Gastroesophageal sphincter (tissue), 4 donors: Measurements from ENCODE around the gene PLPP6. TPM values are rescaled to one million over a fixed set of nuclear protein-coding genes. Genes with fewer than 3 reads are reported as not detected.

ENCODE experiments used
- ATAC-seq: fragments of 150-250 bp; one replicate; pipeline ENCODE4 v1.9.1; 2016; ENCODE audit warnings: mild to moderate bottlenecking, moderate library complexity
- H3K27ac ChIP-seq, 4 donors: fragments of 200-600 bp; sonication (generic) in 3 of 4; 1 replicate in 3 of 4; 2 replicates in 1 of 4; pipeline ENCODE4 v1.5.1; 2016 to 2019
- H3K27me3 ChIP-seq: fragments of 200-600 bp; sonication (generic); one replicate; pipeline ENCODE4 v1.5.1; 2019
- H3K36me3 ChIP-seq, 2 donors: fragments of 200-600 bp; sonication (generic); one replicate each; pipeline ENCODE4 v1.5.1; 2019; ENCODE audit warnings: control low read depth in 1 of 2
- H3K4me1 ChIP-seq, 3 donors: fragments of 200-600 bp; sonication (generic); 1 replicate in 2 of 3; 2 replicates in 1 of 3; pipeline ENCODE4 v1.5.1; 2016 to 2019; ENCODE audit warnings: control low read depth in 2 of 3
- H3K4me3 ChIP-seq, 2 donors: fragments of 200-600 bp; sonication (generic); one replicate each; pipeline ENCODE4 v1.5.1; 2019; ENCODE audit warnings: mild to moderate bottlenecking in 1 of 2, moderate library complexity in 1 of 2
- H3K9me3 ChIP-seq, 3 donors: fragments of 200-600 bp; sonication (generic); one replicate each; pipeline ENCODE4 v1.5.1; 2017 to 2019; ENCODE audit warnings: control low read depth in 2 of 3
- EP300 ChIP-seq: sonication (generic); formaldehyde crosslinking; IDR thresholded peaks from one replicate; pipeline ENCODE4 v1.6.1; 2017; ENCODE audit warnings: antibody characterized with exemption, mild to moderate bottlenecking
- POLR2A ChIP-seq, 2 donors: fragments of 450-650 bp; IDR thresholded peaks; one replicate each; pipeline ENCODE4 v1.6.1; 2017; ENCODE audit warnings: antibody characterized with exemption in 2 of 2, mild to moderate bottlenecking in 2 of 2, moderate library complexity in 1 of 2
- POLR2AphosphoS5 ChIP-seq: sonication (generic); formaldehyde crosslinking; IDR thresholded peaks from one replicate; pipeline ENCODE4 v1.6.1; 2017; ENCODE audit warnings: antibody characterized with exemption
- WGBS, 2 donors: methylation state at CpG; one replicate each; pipeline ENCODE4 v1.1.5; 2018; ENCODE audit warnings: low coverage in 1 of 2; 5-methylcytosine and 5-hydroxymethylcytosine counted together
- total RNA-seq, 4 donors: library from RNA; depleted of rRNA; stranded (reverse); fragments of >200 nt; gene quantifications; one replicate each; pipeline ENCODE4 v1.1.0, GENCODE V29; 2016
- TF ChIP-seq, protein P1 (sequence below), 4 experiments: fragments of 200-600 bp in 2 of 4; fragments of 450-650 bp in 2 of 4; sonication (generic) in 1 of 4; IDR thresholded peaks; one replicate each; pipeline ENCODE4 v1.5.1; 2017 to 2019; ENCODE audit warnings: antibody characterized with exemption in 4 of 4, mild to moderate bottlenecking in 2 of 4, moderate library complexity in 2 of 4

PLPP6 gene
- total RNA-seq, 4 donors from 2014 or later: 5.3 to 8.1 (median 6.6) TPM

DNA sequence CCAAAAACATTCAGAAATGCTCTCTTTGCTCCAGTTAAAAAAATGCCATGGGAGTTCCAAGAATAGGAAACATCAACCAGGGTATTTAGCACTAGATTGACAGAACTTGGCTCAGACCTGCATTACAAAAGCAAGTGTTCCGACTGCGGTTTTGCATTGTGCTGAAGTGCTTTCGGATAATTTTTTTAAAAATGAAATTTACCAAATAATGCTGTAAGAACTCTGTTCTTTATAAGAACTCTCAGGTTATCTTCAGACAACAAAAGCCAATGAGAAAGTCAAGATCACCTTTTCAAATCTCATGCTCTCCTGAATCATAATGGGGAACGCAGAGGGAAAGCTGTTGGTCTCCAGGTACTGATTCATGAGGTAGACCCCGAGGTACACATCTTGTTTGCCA is 483 bp upstream of the PLPP6 start:
- TF ChIP-seq POLR2AphosphoS5: no peak
- TF ChIP-seq EP300: no peak
- TF ChIP-seq, protein P1, sequence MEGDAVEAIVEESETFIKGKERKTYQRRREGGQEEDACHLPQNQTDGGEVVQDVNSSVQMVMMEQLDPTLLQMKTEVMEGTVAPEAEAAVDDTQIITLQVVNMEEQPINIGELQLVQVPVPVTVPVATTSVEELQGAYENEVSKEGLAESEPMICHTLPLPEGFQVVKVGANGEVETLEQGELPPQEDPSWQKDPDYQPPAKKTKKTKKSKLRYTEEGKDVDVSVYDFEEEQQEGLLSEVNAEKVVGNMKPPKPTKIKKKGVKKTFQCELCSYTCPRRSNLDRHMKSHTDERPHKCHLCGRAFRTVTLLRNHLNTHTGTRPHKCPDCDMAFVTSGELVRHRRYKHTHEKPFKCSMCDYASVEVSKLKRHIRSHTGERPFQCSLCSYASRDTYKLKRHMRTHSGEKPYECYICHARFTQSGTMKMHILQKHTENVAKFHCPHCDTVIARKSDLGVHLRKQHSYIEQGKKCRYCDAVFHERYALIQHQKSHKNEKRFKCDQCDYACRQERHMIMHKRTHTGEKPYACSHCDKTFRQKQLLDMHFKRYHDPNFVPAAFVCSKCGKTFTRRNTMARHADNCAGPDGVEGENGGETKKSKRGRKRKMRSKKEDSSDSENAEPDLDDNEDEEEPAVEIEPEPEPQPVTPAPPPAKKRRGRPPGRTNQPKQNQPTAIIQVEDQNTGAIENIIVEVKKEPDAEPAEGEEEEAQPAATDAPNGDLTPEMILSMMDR (IDR thresholded peaks at IDR 0.05): no peak
- TF ChIP-seq POLR2A (IDR thresholded peaks at IDR 0.05): no peak
- Histone ChIP-seq H3K27ac (peak overlapping the region in 3 of 4 donors; percentile 85 to 88 (median 87)), H3K9me3 (no peaks in the 10 kb centered on the region), H3K27me3 (no peaks in the 10 kb centered on the region), H3K4me3 (peak overlapping the region; percentile 55 to 96), H3K4me1 (peaks cover 0 to 52% (median 13%) of the 10 kb centered on the region in 3 donors), H3K36me3 (no peaks in the 10 kb centered on the region)
- ATAC-seq: no peak
- 4 to 13% methylated on average over 5 of the region's 5 CpGs for WGBS, 2 donors

DNA sequence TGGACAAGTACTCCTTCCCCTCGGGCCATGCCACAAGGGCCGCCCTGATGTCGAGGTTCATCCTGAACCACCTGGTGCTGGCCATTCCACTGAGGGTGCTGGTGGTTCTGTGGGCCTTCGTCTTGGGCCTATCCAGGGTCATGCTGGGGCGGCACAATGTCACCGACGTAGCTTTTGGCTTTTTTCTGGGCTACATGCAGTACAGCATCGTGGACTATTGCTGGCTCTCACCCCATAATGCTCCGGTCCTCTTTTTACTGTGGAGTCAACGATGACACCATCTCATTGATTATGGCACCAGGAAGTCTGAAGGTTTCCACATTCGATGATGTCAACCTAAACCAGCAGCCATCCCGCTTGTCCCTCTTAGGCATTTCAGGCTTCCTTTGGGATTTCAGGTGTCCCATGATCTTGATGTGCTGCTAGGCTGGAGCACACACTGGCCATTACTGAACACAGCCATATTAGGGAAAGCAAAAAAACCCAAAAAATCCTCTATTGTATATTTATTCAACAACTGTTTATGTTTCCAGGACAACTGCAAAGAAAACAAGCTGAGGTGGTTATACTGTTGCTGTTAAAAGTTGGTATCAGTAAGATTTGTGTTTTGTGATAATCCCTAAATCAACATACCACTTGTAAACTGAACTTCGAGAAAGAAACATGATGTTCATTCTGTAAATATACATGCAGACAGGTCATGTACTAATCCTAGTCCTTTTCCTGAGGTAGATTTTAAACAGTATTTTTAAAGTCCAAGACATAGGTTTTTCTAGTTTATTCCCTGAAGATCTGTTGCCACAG is 1.1 kb downstream of the PLPP6 start:
- WGBS, 2 donors: 54 to 78% methylated on average over 3 to 8 of the region's 13 CpGs
- no peak for TF ChIP-seq EP300
- TF ChIP-seq, protein P1 (IDR thresholded peaks at IDR 0.05): no peak
- TF ChIP-seq POLR2A (IDR thresholded peaks at IDR 0.05): no peak
- TF ChIP-seq POLR2AphosphoS5: no peak
- Histone ChIP-seq H3K27ac (peak overlapping the region in 3 of 4 donors; percentile 85 to 88 (median 87)), H3K4me1 (peaks cover 0 to 56% (median 13%) of the 10 kb centered on the region in 3 donors), H3K36me3 (no peaks in the 10 kb centered on the region), H3K4me3 (peak overlapping the region; percentile 55 to 96), H3K9me3 (no peaks in the 10 kb centered on the region), H3K27me3 (no peaks in the 10 kb centered on the region)
- no peak for ATAC-seq

DNA sequence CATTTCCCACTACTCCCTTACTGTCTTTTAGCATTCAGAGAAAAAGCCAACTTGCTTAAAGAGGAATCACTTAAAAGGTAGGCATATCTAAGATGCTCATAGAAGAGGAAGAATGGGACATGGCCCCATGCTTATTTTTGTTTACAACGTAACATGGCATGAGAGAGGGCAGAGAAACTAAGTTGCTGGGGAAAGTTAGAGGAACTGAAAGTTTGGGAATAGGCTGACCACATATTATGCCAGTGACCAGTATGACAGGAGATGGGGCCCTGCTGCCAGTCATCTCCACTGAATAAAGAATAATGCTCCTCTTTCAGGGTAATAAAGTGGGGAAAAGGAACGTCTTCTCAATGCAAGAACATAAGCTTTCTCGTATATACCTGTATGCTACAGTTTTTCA is 1.9 kb downstream of the PLPP6 start:
- Histone ChIP-seq H3K9me3 (no peaks in the 10 kb centered on the region), H3K27ac (no peak overlapping the region), H3K36me3 (no peaks in the 10 kb centered on the region), H3K4me3 (no peak overlapping the region), H3K4me1 (peaks cover 0 to 56% (median 13%) of the 10 kb centered on the region in 3 donors), H3K27me3 (no peaks in the 10 kb centered on the region)
- TF ChIP-seq, protein P1 (IDR thresholded peaks at IDR 0.05): no peak
- TF ChIP-seq EP300 (no peak), POLR2AphosphoS5 (no peak), POLR2A (IDR thresholded peaks at IDR 0.05) (no peak)
- 86 to 90% methylated on average over 3 of the region's 3 CpGs for WGBS, 2 donors
- no peak for ATAC-seq

DNA sequence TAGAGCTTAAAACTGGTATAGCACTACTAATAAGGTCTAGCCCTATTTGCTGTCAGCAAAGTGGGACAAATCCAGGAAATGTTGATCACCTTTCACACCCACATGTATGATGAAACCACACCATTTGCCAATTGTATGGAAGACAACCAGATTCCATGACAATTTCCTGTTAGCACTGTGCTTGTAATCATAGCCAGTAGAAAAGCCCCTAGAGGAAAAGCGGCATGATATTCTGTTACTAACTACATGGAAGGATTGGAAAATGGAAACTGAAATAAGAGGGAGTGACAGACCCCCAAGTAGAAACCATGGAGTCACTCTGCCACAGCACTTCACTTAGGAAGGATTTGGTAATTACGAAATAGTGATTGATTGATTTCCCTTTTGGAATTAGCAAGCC is 3.3 kb downstream of the PLPP6 start:
- 57 to 78% methylated on average over 1 to 2 of the region's 2 CpGs for WGBS, 2 donors
- no peaks in the 10 kb centered on the region for H3K27me3 ChIP-seq
- H3K9me3 ChIP-seq: no peaks in the 10 kb centered on the region
- H3K27ac ChIP-seq: peak overlapping the region in 3 of 4 donors; percentile 50 to 79 (median 76)
- H3K4me1 ChIP-seq: peaks cover 0 to 56% (median 13%) of the 10 kb centered on the region in 3 donors
- TF ChIP-seq, protein P1 (IDR thresholded peaks at IDR 0.05): no peak
- TF ChIP-seq POLR2AphosphoS5 (peak; percentile 44), POLR2A (IDR thresholded peaks at IDR 0.05) (no peak)
- H3K36me3 ChIP-seq: no peaks in the 10 kb centered on the region
- ATAC-seq: peak; percentile 26
- peak overlapping the region in 1 of 2 donors; percentile 53 for H3K4me3 ChIP-seq
